GM18511 (cell line): ENCODE data around the gene PDIK1L.
"Not testable (repeated sequence)": the region's sequence is repeated elsewhere in the genome, so short reads cannot be mapped to it uniquely, and the experiment has no call there.

ENCODE experiments used
- ATAC-seq: cut with Tn5 transposase; IDR thresholded peaks from one replicate; pipeline ENCODE4 v1.9.1; 2021; ENCODE audit warnings: mild to moderate bottlenecking, moderate library complexity; ENCODE audit not compliant: unreplicated experiment

PDIK1L gene

GRCh38 chr1:26089125-26089524, 22.5 kb upstream of the PDIK1L start:
- no peak for ATAC-seq

GRCh38 chr1:26090893-26091292, 20.7 kb upstream of the PDIK1L start:
- ATAC-seq: no peak

GRCh38 chr1:26092422-26092821, 19.2 kb upstream of the PDIK1L start:
- no peak for ATAC-seq

- ATAC-seq: not testable (repeated sequence)
Measured at GRCh38 chr1:26093569-26093968, 18.1 kb upstream of the PDIK1L start.

- ATAC-seq: no peak
Measured at GRCh38 chr1:26094076-26094669, 17.5 kb upstream of the PDIK1L start.

GRCh38 chr1:26094677-26095383, 16.8 kb upstream of the PDIK1L start:
- no peak for ATAC-seq

GRCh38 chr1:26096471-26096870, 15.2 kb upstream of the PDIK1L start:
- no peak for ATAC-seq

GRCh38 chr1:26097696-26098095, 13.9 kb upstream of the PDIK1L start:
- no peak for ATAC-seq

GRCh38 chr1:26098602-26099001, 13.0 kb upstream of the PDIK1L start:
- ATAC-seq: no peak

- no peak for ATAC-seq
Measured at GRCh38 chr1:26099780-26100179, 11.8 kb upstream of the PDIK1L start.

- not testable (repeated sequence) for ATAC-seq
Measured at GRCh38 chr1:26100204-26100603, 11.4 kb upstream of the PDIK1L start.

- ATAC-seq: no peak
Measured at GRCh38 chr1:26102119-26102518, 9.5 kb upstream of the PDIK1L start.

GRCh38 chr1:26102526-26102925, 9.1 kb upstream of the PDIK1L start:
- no peak for ATAC-seq

GRCh38 chr1:26105226-26105548, 6.4 kb upstream of the PDIK1L start:
- not testable (repeated sequence) for ATAC-seq

GRCh38 chr1:26109229-26110164, 2.1 kb upstream of the PDIK1L start:
- no peak for ATAC-seq

GRCh38 chr1:26110731-26111529, 694 bp upstream of the PDIK1L start:
- peak; percentile 58 for ATAC-seq

GRCh38 chr1:26112407-26112775, 767 bp downstream of the PDIK1L start:
- ATAC-seq: peak; percentile 11

GRCh38 chr1:26114165-26114927, 2.7 kb downstream of the PDIK1L start:
- ATAC-seq: no peak

GRCh38 chr1:26119892-26120608, 8.4 kb downstream of the PDIK1L start:
- no peak for ATAC-seq
